Dendritic cell treated with granulocyte-macrophage colony-stimulating factor and Interleukin-4, amounts not matched to agents 40 ng/mL and 50 ng/mL, for 4 days (primary cell): ENCODE results near the gene EDIL3.
"Not testable (repeated sequence)": the region's sequence is repeated elsewhere in the genome, so short reads cannot be mapped to it uniquely, and the experiment has no call there.

Experiments used
- H3K27ac Mint-ChIP-seq: one replicate; pipeline ENCODE4 v1.8.0; 2022; ENCODE audit warnings: mild to moderate bottlenecking, mixed read lengths
- H3K27me3 Mint-ChIP-seq: one replicate; pipeline ENCODE4 v1.8.0; 2022; ENCODE audit warnings: mild to moderate bottlenecking, mixed read lengths
- H3K36me3 Mint-ChIP-seq: one replicate; pipeline ENCODE4 v1.8.0; 2022; ENCODE audit warnings: low read depth, mixed read lengths
- H3K4me1 Mint-ChIP-seq: one replicate; pipeline ENCODE4 v1.8.0; 2022; ENCODE audit warnings: low read depth, mixed read lengths
- H3K4me3 Mint-ChIP-seq: one replicate; pipeline ENCODE4 v1.8.0; 2022; ENCODE audit warnings: mild to moderate bottlenecking, moderate library complexity, mixed read lengths
- H3K9me3 Mint-ChIP-seq: one replicate; pipeline ENCODE4 v1.8.0; 2022; ENCODE audit warnings: mixed read lengths
- intact Hi-C: fragments of 100-400 bp; cut with micrococcal nuclease; formaldehyde crosslinking; loops from one replicate; pipeline ENCODE4 v1.15.0; 2022

The EDIL3 gene

GRCh38 chr5:84362061-84362720 lies 22.5 kb downstream of the EDIL3 start:
- Mint-ChIP-seq H3K27ac (no peak overlapping the region), H3K27me3 (no peaks in the 10 kb centered on the region), H3K9me3 (no peaks in the 10 kb centered on the region), H3K36me3 (no peaks in the 10 kb centered on the region), H3K4me1 (no peaks in the 10 kb centered on the region), H3K4me3 (no peak overlapping the region)
- intact Hi-C loops: no loop called here

DNA sequence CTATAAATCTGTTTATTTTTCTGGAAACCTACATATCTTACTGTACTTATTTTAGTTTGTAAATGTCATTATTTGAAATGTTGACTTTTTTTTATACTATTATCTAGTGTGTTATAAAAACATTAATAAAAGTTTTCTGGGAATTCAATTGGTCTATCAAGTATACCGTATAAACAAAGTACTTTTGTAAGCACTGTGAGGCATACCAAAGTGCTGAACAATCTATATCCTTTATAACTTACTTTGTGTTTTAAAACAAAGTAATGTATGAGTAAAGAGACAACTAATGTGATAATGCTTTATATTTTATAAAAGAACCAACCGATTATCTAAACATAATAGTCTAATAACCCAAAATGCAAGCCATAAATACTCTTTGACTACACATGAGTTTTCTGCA lies 23.1 kb downstream of the EDIL3 start:
- Mint-ChIP-seq H3K27ac (no peak overlapping the region), H3K27me3 (no peaks in the 10 kb centered on the region), H3K4me1 (no peaks in the 10 kb centered on the region), H3K4me3 (no peak overlapping the region), H3K36me3 (no peaks in the 10 kb centered on the region), H3K9me3 (no peaks in the 10 kb centered on the region)
- intact Hi-C loops: no loop called here

DNA sequence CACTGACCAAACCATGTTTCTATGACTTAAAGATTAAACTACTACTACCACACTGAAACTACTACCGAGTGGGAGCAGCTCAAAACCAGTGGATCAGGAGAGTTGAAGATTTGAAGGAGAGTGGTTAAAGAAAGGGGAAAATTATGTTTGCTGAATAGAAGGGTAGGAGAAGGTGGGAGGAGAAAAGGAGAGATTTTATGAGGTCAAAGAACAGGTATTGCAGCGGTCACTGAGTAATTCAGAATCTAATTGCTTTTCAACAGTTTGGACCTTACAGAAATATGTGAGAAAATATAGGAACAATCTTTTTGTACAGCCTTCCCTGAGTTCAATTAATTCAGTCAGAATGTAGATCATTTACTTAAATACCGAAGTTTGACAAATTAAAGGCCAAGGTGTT lies 24.6 kb downstream of the EDIL3 start:
- Mint-ChIP-seq H3K4me3 (no peak overlapping the region), H3K36me3 (no peaks in the 10 kb centered on the region), H3K4me1 (no peaks in the 10 kb centered on the region), H3K27ac (no peak overlapping the region), H3K27me3 (no peaks in the 10 kb centered on the region), H3K9me3 (no peaks in the 10 kb centered on the region)
- intact Hi-C loops: no loop called here

- Mint-ChIP-seq H3K36me3 (no peaks in the 10 kb centered on the region), H3K4me1 (no peaks in the 10 kb centered on the region), H3K9me3 (no peaks in the 10 kb centered on the region), H3K4me3 (no peak overlapping the region), H3K27ac (no peak overlapping the region), H3K27me3 (no peaks in the 10 kb centered on the region)
- intact Hi-C loops: no loop called here
Measured at GRCh38 chr5:84354101-84354500, 30.6 kb downstream of the EDIL3 start.

DNA sequence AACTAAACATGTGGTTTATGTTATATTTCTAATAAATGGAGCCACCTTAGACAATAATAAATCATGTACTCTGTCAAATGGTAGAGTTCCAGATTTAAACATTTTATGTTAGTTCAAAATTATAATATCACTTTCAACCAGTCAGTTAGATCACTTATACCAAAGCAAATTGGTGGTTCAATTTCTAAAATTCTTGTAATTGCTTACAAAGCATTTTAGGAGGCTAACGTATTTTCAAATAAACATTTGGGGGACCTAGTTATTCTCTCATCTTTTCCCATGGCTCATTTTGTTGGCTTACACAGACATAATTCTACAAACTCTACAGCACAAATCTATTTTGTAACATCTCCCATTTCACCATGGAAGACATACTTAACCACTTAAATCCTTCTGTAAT lies 39.9 kb downstream of the EDIL3 start:
- intact Hi-C loops: no loop called here
- H3K36me3 Mint-ChIP-seq: no peaks in the 10 kb centered on the region
- H3K27ac Mint-ChIP-seq: no peak overlapping the region
- no peaks in the 10 kb centered on the region for H3K27me3 Mint-ChIP-seq
- no peaks in the 10 kb centered on the region for H3K4me1 Mint-ChIP-seq
- no peaks in the 10 kb centered on the region for H3K9me3 Mint-ChIP-seq
- H3K4me3 Mint-ChIP-seq: no peak overlapping the region

DNA sequence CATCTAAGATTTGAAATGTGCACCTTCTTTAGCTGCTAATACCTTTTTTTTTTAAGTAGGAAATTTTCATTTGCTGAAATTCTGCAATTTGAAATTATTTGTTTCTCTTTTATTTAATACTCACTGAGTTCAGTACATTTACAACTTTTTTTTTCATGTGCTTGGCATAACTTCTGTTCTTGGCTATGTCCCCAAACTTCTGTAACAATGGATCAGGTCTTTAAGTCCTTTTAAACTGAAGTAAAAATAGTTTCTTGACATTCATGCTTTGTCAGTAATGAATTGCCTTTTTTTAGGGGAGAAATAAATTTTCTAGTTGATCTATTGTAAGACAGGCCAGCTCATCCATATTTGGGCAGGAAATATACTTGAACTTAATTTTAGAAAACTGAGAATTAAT lies 41.5 kb downstream of the EDIL3 start:
- no peaks in the 10 kb centered on the region for H3K36me3 Mint-ChIP-seq
- intact Hi-C loops: no loop called here
- no peaks in the 10 kb centered on the region for H3K27me3 Mint-ChIP-seq
- no peaks in the 10 kb centered on the region for H3K9me3 Mint-ChIP-seq
- no peak overlapping the region for H3K4me3 Mint-ChIP-seq
- no peak overlapping the region for H3K27ac Mint-ChIP-seq
- H3K4me1 Mint-ChIP-seq: no peaks in the 10 kb centered on the region

- no peaks in the 10 kb centered on the region for H3K36me3 Mint-ChIP-seq
- intact Hi-C loops: no loop called here
- H3K27ac Mint-ChIP-seq: no peak overlapping the region
- H3K27me3 Mint-ChIP-seq: no peaks in the 10 kb centered on the region
- H3K9me3 Mint-ChIP-seq: no peaks in the 10 kb centered on the region
- H3K4me3 Mint-ChIP-seq: no peak overlapping the region
- H3K4me1 Mint-ChIP-seq: no peaks in the 10 kb centered on the region
Measured at GRCh38 chr5:84332106-84332505, 52.6 kb downstream of the EDIL3 start.

GRCh38 chr5:84327591-84327990 lies 57.1 kb downstream of the EDIL3 start:
- H3K36me3 Mint-ChIP-seq: no peaks in the 10 kb centered on the region
- H3K27me3 Mint-ChIP-seq: no peaks in the 10 kb centered on the region
- intact Hi-C loops: no loop called here

DNA sequence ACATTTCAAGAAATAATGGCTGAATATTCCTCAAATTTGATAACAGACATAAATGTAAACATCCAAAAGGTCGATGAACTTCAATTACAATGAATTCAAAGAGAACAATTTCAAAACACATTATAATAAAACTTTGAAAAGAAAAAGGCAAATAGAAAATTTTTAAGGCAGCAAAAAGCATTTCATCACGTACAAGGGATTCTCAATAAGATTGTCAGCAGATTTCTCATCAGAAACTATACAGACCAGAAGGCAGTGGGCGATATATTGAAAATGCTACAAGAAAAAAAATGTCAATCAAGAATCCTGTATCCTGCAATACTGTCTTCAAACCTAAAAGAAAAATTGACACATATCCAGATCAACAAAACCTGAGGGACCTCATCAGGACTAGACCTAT lies 62.0 kb downstream of the EDIL3 start:
- H3K9me3 Mint-ChIP-seq: peaks cover 17% of the 10 kb centered on the region
- H3K4me3 Mint-ChIP-seq: no peak overlapping the region
- H3K36me3 Mint-ChIP-seq: no peaks in the 10 kb centered on the region
- H3K27ac Mint-ChIP-seq: no peak overlapping the region
- H3K4me1 Mint-ChIP-seq: no peaks in the 10 kb centered on the region
- H3K27me3 Mint-ChIP-seq: no peaks in the 10 kb centered on the region
- intact Hi-C loops: no loop called here

More at GRCh38 chr5:84327591-84327990, 57.1 kb downstream of the EDIL3 start:
- Mint-ChIP-seq H3K9me3 (peaks cover 3% of the 10 kb centered on the region), H3K4me1 (no peaks in the 10 kb centered on the region), H3K27ac (no peak overlapping the region), H3K4me3 (no peak overlapping the region)

DNA sequence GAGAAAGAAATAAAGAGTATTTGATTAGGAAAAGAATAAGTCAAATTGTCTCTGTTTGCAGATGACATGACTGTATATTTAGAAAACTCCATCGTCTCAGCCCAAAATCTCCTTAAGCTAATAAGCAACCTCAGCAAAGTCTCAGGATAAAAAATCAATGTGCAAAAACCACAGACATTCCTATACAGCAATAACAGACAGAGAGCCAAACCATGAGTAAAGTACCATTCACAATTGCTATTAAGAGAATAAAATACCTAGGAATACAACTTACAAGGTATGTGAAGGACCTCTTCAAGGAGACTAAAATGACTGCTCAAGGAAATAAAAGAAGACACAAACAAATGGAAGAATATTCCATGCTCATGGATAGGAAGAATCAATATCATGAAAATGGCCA lies 66.9 kb downstream of the EDIL3 start:
- H3K36me3 Mint-ChIP-seq, H3K4me3 Mint-ChIP-seq, H3K4me1 Mint-ChIP-seq, intact Hi-C loops, H3K27me3 Mint-ChIP-seq, H3K27ac Mint-ChIP-seq: not testable (repeated sequence)
- peaks cover 16% of the 10 kb centered on the region for H3K9me3 Mint-ChIP-seq

DNA sequence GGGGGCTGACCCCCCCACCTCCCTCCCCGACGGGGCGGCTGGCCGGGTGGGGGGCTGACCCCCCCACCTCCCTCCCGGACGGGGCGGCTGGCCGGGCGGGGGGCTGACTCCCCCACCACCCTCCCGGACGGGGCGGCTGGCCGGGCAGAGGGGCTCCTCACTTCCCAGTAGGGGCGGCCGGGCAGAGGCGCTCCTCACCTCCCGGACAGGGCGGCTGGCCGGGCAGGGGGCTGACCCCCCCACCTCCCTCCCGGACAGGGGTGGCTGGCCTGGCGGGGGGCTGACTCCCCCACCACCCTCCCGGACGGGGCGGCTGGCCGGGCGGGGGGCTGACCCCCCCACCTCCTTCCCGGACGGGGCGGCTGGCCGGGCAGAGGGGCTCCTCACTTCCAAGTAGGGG lies 72.4 kb downstream of the EDIL3 start:
- H3K9me3 Mint-ChIP-seq, H3K4me3 Mint-ChIP-seq, H3K27ac Mint-ChIP-seq, intact Hi-C loops, H3K27me3 Mint-ChIP-seq, H3K36me3 Mint-ChIP-seq, H3K4me1 Mint-ChIP-seq: not testable (repeated sequence)

DNA sequence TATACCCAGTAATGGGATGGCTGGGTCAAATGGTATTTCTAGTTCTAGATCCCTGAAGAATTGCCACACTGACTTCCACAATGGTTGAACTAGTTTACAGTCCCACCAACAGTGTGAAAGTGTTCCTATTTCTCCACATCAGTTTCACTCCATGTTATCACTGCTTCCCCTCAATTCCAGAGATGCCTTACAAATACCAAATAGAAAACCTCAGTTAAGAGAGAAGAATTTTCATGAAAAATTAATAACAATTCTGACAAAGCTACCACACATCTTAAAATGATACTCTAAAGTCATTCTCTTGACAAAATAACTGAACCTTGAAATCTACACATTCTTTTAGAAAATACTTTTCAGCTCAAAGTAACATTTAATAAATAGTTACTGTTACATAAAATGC lies 74.8 kb downstream of the EDIL3 start:
- H3K36me3 Mint-ChIP-seq, H3K4me1 Mint-ChIP-seq, H3K27ac Mint-ChIP-seq, H3K9me3 Mint-ChIP-seq, H3K4me3 Mint-ChIP-seq, H3K27me3 Mint-ChIP-seq, intact Hi-C loops: not testable (repeated sequence)

GRCh38 chr5:84306601-84307000 lies 78.1 kb downstream of the EDIL3 start:
- H3K27ac Mint-ChIP-seq: no peak overlapping the region
- H3K27me3 Mint-ChIP-seq: peaks cover 1% of the 10 kb centered on the region
- H3K4me3 Mint-ChIP-seq: no peak overlapping the region
- intact Hi-C loops: no loop called here
- H3K9me3 Mint-ChIP-seq: no peaks in the 10 kb centered on the region
- no peaks in the 10 kb centered on the region for H3K36me3 Mint-ChIP-seq
- no peaks in the 10 kb centered on the region for H3K4me1 Mint-ChIP-seq

- Mint-ChIP-seq H3K36me3 (no peaks in the 10 kb centered on the region), H3K27ac (no peak overlapping the region), H3K4me1 (no peaks in the 10 kb centered on the region), H3K4me3 (no peak overlapping the region), H3K27me3 (peaks cover 1% of the 10 kb centered on the region), H3K9me3 (no peaks in the 10 kb centered on the region)
- intact Hi-C loops: no loop called here
Measured at GRCh38 chr5:84304599-84304998, 80.1 kb downstream of the EDIL3 start.

GRCh38 chr5:84303315-84303714 lies 81.4 kb downstream of the EDIL3 start:
- H3K36me3 Mint-ChIP-seq: no peaks in the 10 kb centered on the region
- intact Hi-C loops: no loop called here
- H3K27ac Mint-ChIP-seq: no peak overlapping the region
- H3K4me1 Mint-ChIP-seq: peaks cover 6% of the 10 kb centered on the region
- no peaks in the 10 kb centered on the region for H3K9me3 Mint-ChIP-seq
- peaks cover 1% of the 10 kb centered on the region for H3K27me3 Mint-ChIP-seq
- H3K4me3 Mint-ChIP-seq: no peak overlapping the region
